HL-60/S4 treated with retinoic acid at 250 ng/mL for 4 days and 3 days (cell line): ENCODE data around the gene KRT16.
"Not testable (repeated sequence)": the region's sequence is repeated elsewhere in the genome, so short reads cannot be mapped to it uniquely, and the experiment has no call there.

ENCODE experiments used
- in situ Hi-C: fragments of 300-500 bp; cut with MboI; formaldehyde crosslinking; loops from 2 replicates; pipeline ENCODE4 v1.7.0; 2022; ENCODE audit warnings: low sequenced_read_pairs

KRT16 gene

DNA sequence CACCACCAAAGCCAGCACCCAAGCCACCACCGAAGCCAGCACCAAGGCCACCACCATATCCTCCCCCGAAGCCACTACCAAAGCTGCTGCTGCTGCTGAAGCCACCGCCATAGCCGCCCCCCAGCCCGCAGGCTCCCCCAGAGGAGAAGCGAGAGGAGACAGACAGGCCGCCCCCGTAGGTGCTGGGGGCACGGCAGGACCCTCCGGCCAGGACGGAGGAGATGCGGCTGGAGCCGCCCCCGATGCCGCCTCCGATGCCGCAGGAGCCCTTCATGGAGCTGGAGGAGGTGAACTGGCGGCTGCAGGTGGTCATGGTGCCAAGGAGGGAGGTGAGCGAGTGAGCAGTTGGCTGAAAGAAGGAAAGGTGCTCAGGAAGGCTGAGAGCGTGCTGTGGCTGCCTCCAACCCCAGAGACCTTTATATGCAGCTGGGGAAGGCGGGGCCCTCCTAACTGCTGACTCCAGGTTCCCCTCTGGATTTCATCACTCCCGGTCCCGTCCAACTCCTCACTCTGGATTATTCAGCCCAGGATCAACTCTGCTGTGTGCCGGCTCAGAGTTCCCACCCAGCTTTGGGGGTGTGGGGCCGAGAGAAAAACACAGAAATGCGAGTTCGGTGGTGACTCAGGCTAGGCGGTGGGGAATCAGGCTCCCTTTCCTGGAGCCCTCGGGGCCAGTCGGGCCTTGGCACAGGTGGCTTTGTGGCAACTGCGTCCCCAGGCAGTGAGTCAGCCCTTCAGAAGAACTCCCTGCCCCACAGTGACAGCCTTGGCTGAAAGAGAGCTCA lies at the start of gene KRT16:
TSS of gene KRT16 (minus strand) at position 392 of the 785 bp plus-strand sequence. CDS start at position 313, 79 bp downstream.
- in situ Hi-C loops: not testable (repeated sequence)

DNA sequence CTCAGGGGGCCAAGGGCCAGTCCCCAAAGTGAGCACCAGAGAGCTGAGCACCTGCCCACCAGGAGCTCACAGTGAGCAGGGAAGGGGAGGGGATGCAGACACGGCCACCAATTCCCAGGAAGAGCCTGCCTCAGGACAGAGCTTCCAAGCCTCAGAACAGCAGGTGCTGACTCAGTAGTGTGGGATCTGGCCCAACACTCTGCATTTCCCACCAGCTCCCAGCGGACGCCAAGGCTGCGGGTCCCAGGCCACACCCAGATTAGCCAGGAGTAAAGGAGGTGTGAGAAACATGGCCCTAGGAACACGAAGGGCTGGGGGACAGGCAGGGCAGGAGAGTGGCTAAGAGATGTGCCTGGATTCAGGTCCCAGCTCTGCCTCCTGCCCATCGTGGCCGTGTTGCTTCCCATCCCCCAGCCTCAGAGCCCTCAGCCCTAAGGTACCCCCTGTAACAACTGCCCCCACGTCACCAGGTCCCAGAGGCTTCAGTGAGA lies 47.7 kb upstream of the KRT16 start:
- in situ Hi-C loops: loop anchor here (25.0 kb wide), 1 partner anchor 748 kb away; no protein-coding TSS in a partner anchor

DNA sequence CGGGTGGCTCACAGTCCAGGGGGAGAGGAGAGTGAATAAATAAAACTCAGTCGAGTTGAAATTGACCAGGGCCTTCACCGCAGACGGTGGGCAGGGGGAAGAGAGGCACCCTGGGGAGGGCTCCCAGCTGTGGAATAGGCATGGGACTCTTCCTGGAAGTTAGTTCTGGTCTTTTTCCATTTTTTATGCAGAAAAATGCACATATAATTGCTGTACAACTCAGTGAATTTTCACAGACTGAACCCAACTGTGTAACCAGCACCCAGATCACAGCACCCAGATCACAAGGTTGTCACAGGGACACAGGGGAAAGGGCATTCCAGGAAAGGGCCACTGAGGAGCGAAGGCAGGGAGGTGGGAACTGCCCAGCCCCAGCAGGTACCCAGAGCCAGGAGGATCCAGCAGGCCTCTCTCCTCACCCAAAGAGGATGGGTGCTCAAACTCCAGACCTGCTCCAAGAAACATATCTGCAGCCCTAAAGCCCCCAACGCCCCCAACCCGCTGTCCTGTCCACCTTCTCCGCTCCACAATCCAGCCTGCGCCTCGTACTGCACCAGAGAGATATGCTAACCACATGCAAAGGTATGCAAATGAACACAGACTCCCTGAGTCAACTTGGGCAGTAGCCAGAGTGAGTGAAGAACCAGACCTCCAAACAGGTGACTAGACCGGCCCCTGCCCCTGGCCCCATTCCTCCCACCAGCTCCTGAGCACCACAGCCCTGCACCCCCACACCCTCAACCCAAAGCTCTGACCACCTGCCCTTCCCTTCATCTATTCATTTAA lies 47.1 kb upstream of the KRT16 start:
- in situ Hi-C loops: loop anchor here (25.0 kb wide), 1 partner anchor 747 kb away; no protein-coding TSS in a partner anchor

DNA sequence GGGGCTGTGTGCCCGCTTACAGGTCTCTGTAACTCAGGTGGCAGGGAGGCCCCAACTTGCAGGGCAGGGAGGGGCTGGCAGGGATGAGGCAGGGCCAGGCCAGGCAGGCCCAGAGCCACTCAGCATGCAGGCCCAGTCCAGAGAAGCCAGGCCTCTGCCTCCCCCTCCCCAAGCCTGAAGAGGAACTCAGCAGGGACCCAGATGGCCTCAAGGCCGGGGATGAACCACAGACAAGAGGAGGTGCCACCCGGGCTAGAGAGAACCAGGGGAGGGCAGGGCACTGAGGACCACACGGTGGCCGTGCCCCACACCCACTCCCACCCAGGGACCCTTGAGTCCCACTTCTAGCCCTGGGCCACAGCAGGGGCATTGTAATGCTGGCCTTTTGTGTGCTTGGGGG lies 46.3 kb upstream of the KRT16 start:
- in situ Hi-C loops: loop anchor here (25.0 kb wide), 1 partner anchor 747 kb away; no protein-coding TSS in a partner anchor

DNA sequence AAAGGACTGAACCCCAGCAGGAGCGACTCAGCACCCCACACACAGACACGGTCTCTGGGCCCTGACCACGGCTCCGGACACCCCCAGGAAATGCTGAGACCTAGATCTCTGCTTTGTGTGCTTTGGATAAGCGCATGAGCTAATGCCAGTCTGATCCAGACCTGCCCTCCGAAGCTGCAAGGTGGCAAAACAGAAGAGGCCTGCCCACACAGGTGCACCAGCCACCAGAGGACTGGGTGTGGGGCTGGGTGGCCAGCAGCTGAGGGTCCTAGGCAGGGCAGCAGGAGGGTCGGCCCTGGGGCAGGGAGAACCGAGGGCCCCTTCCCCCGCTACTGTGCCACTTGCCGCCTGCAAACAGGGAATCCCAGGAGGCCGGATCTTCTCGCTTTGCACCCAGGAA lies 45.4 kb upstream of the KRT16 start:
- in situ Hi-C loops: loop anchor here (25.0 kb wide), 1 partner anchor 746 kb away; no protein-coding TSS in a partner anchor

DNA sequence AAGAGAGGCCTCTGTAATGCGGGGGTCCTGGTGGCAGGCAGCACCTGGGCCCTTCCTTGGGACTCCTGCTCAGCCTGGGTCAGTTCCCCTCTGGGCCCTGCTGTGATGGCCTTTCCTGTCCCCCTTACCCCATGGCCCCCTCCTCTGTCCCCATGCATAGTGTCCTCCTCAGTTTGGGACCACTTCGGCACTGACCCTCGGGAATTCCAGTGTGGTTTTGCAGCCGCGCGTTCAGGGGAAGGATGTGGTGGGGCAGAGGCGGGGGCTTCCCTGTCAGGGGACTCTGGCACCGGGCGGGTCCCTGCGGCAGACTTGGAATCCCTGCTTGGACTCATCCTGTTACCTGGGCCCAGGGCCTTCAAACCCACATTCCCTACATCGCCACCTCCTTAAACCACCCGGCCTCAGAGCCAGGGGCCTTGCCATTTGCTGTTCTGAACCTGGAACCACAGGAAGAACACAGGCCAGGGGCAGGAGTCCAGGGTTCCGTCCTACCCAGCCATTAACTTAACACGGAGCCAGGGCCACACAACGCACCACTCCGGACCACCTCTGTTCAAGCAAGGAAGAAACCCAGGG lies 44.7 kb upstream of the KRT16 start:
- in situ Hi-C loops: loop anchor here (25.0 kb wide), 1 partner anchor 745 kb away; no protein-coding TSS in a partner anchor

DNA sequence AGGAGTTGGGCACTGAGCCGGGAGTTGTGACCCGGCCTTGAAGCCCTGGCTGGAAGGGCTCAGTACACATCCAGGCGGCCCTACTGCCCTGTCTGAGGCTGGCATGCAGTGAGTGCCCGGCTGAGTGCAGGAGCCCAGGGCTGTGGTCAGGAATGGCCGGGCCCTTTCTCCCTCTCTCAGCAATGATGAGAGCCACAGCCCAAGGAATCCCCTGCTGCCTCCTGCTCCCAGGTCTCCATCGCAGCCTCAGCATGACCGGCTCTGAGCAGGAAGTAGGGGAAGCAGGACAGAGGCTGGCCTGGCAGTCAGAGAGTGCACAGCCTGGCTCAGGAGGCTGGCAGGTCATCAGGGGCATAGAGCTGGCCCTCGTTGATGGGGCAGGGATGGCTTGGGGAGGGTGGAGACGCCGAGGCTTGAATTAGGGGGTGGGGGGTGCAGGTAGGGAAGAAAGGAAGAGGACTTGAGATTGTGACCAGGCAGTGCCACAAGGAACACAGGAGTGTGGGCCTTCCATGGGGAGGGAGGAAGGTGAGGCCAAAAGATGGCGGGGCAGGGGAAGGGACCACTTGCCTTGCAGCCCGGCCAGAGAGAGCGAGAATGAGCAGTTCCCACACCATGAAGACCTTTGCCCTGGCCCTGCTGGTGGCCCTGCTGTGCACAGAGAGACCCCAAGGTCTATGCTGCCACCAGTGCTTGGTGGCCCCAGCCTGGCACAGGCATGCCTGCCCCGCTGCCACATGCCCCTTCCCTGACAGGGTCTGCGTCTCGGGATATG lies 43.9 kb upstream of the KRT16 start:
- in situ Hi-C loops: loop anchor here (25.0 kb wide), 1 partner anchor 744 kb away; no protein-coding TSS in a partner anchor

DNA sequence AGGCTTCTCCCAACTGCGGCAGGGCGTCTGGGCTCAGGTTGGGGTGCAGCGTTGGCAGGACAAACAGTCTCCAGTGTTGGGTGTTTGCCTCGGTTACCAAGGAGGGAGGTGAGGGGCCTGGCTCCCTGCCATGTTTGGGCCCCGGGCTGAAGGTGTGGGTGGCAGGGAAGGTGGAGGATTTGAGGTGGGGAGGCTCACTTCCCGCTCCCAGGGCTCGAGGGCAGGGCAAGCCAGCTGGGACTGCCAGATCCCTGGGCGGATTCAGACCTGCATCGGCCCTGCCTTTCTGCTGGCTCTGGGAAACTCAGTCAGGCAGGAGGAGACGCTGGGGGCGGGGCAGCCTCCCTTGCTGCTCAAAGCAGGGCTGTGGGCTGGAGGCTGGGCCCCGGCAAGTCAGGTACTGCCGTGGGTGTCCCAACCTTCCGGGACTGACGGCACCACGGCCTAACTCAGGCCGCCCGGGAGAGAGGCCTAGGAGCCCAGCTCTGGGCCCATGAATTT lies 43.1 kb upstream of the KRT16 start:
- in situ Hi-C loops: loop anchor here (25.0 kb wide), 1 partner anchor 743 kb away; no protein-coding TSS in a partner anchor

DNA sequence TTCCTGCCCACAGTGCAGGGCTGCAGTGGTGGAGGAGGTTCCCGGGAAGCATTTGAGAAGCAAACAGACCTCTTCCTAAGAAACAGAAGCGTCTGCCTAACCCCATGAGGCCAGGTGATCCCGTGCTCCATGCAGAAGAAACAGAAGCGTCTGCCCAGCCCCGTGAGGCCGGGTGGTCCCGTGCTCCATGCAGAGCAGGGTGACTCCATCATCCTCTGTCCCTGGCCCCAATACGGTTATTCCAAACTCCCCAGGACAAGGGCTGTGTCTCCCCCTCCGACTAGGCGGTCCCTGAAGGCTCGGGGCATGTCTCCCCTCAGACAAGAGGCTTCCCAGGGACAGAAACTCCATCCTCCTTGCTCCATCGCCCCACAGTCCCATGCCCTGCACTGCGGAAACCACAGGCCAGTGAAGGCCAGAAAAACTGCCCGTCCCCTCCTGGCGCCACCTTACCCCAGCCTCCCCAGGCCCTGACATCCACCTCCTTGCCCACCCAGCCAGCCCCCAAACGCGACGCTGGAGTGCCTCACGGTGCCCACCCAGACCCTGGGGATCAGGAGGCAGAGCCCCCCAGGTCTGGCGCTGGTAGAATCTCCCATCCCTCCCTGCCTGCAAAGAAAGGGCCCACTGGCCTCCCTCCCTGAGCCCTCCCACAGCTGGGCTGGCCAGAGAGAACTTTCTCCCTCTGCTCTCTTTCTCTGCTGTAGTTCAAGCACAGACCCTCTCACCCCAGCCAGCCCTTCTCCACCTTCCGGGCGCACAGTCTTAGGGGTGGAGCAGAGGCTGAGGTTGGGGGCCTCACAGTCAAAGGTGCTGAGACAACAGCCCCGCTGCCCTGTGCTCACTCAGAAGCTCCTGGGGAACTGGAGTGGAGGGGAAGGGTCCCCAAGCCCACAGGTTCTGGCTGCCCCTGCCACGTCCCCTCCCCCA lies 42.4 kb upstream of the KRT16 start:
- in situ Hi-C loops: loop anchor here (25.0 kb wide), 1 partner anchor 743 kb away; no protein-coding TSS in a partner anchor

DNA sequence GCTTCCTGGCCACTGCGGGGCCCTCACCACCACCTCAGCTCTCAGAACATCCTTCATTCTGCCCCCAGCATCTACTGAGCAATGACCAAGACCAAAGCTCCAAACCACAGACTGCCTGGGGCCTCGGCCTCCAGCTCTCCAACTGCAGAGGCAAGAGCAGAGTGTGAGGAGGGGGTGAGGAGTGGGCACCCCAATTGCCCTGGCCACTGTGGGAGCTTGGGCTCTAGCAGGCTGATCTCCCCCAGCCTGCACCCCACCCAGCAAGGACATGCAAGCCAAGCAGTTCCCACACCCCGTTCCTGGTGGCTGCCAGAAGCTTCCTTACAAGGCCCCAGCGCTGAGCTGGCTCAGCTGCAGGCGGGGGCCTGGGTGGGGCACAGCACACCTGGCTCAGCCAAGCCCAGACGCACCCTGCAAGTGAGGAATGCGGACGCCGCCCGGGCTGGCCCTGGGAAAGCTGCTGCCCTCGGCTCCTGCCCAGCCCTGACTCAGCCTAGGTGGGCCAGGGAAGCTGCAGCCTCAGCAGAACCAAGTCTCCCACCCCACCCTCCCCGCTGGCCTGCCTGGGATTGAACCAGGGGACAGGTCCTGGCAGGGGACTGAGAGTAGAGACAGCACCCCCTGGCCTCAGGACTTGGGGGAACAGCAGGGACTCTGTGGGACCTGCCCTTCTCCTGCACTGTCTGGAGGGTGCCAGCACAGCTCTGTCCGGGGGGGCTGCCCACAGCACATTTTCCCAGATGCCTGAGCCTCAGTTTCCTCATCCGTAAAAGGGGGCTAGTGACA lies 41.5 kb upstream of the KRT16 start:
- in situ Hi-C loops: loop anchor here (25.0 kb wide), 1 partner anchor 742 kb away; no protein-coding TSS in a partner anchor

DNA sequence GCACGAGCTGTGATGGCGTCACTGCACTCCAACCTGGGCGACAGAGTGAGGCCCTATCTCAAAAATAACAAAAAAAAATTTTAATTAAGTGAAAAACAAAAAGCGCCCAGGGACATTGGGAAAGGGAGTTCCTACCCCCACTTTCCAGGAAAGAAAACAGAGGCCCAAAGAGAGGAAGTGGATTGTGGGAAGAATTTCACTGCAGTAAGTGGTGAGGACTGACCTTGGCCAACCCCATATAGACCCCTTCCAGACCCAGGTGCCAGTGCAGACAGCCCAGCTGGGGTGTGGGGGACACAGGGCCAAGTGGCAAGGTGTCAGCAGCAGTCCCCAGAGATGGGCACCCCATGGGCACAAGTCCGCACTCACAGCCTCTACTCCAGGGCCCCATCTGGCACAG lies 40.9 kb upstream of the KRT16 start:
- in situ Hi-C loops: loop anchor here (25.0 kb wide), 1 partner anchor 741 kb away; no protein-coding TSS in a partner anchor

DNA sequence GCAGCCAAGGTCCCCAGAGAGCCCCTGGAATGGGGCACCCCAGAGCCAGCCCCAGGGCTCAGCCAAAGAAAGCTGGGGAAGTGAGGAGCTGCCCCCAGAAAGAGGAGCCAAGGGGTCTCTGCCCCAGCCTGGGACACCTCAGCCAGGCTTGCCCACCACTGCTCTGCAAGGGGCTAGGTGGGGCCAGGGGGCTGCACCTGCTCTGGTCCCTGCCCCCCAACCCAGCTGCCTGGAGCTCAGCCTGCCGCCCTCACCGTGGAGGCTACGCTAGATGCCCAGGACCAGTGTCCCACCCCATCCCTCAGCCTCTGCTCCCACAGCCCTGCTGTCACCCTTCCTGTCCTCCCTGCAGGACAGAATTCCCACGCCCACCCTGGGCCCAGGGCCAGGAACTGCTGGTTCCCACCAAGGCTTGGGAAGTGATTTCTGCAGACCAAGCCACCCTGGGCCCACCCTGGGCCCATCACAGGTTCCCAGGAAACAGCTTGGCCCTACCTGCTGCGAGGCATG lies 39.9 kb upstream of the KRT16 start:
- in situ Hi-C loops: loop anchor here (25.0 kb wide), 1 partner anchor 740 kb away; no protein-coding TSS in a partner anchor

DNA sequence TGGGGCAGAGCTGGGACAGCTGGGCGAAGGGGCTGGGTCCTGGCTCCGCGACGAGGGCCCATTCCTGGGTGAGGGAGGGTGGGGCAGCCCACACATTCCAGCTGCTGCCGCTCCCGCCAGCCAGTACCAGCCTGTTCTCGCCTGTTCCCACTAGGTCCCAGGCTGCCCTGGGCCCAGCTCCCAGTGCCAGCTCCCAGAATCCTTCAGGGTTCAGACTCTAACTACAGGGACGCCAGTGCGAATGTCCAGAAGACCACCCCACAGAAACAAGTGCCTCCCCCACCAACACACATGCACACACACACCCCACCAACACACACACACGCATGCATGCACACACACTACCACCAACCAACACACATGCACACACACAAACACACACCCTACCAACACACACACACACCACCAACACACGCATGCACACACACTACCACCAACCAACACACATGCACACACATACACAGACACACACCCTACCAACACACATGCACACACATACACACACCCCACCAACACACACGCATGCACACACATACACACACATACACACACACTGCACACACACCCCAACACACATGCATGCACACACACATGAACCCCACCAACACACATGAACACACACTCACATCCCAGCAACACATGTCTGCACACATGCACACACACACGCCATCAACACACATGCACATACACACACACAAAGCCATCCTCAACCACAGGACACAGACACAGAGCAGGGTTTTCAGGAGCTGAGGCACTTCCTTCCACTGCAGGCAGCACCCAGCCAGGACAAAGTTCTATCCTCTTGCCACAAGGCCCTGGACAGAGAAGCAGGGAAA lies 39.3 kb upstream of the KRT16 start:
- in situ Hi-C loops: loop anchor here (25.0 kb wide), 1 partner anchor 740 kb away; no protein-coding TSS in a partner anchor

DNA sequence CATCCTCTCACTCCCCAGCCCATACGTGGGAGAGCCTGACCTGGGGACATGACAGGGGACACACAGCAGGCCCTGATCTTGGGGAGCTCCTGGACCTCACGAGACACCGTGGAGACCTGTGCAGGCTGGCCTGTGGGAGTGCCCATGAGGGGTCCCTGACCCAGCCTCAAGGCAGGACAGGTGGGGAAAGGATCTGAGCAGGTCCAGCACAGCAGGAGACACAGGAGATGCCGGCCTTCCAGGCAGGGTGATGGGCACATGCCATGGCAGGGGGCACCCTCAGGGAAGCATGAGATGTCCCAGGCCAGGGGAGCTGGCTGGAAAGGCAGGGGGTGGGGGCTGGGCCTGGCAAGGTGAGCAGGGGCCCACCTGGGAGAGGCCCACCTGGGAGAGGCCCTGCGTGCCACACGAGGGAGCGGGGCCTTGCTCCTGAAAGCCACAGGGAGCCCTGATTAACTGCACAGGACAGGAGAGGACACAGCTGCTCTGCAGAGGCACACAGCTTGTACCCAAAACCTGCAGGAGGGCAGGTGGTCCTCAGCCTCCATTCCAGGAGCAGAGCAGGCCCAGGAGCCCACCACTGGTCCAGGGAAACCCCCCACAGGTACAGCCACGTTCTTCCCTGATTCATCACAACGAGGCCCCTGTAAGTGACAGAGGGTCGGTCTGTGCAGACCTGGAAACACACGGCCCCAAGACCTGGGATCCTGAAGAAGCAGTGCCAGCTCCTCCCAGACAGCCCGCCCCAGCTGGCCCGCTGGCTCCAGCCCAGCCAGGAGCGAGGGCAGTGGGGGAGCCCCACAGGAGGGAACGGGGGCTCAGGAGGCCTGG lies 38.4 kb upstream of the KRT16 start:
- in situ Hi-C loops: loop anchor here (25.0 kb wide), 1 partner anchor 739 kb away; no protein-coding TSS in a partner anchor

DNA sequence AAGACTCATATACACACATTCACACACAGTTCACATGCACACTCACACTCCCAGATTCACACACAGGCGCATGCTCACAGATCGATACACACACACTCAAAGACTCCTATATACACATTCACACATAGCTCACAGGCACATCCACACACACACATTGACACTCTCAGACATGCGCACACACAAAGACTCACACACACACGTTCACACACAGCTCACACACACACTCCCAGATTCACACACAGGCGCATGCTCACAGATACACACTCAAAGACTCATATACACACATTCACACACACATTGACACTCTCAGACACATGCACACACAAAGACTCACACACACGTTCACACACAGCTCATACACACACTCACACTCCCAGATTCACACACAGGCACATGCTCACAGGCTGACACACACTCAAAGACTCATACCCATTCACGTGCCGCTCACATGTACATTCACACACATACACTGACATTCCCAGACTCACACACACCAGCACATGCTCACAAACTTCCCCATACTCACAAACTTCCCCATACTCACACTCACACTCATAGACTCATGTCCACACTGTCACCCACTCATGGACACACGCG lies 37.5 kb upstream of the KRT16 start:
- in situ Hi-C loops: loop anchor here (25.0 kb wide), 1 partner anchor 738 kb away; no protein-coding TSS in a partner anchor
